ENCODE results near the gene SP3.

SP3 gene

GRCh38 chr2:173972636-173973035, 7.5 kb upstream of the SP3 start:
- DNase-seq (ENCODE audit: low read depth, low spot score) = no peak
- H3K4me3 ChIP-seq (ENCODE audit: low read length) = no peak overlapping the region

GRCh38 chr2:173972165-173972564, 7.0 kb upstream of the SP3 start:
- no peak for DNase-seq (ENCODE audit: low read depth, low spot score)
- no peak overlapping the region for H3K4me3 ChIP-seq (ENCODE audit: low read length)

- no peak for DNase-seq (ENCODE audit: low read depth, low spot score)
- no peak overlapping the region for H3K4me3 ChIP-seq (ENCODE audit: low read length)
Observed at GRCh38 chr2:173970516-173970924, 5.3 kb upstream of the SP3 start.

- no peak overlapping the region for H3K4me3 ChIP-seq (ENCODE audit: low read length)
- DNase-seq (ENCODE audit: low read depth, low spot score) = no peak
Observed at GRCh38 chr2:173969886-173970285, 4.7 kb upstream of the SP3 start.

- no peak overlapping the region for H3K4me3 ChIP-seq (ENCODE audit: low read length)
Observed at GRCh38 chr2:173968551-173968950, 3.4 kb upstream of the SP3 start.

GRCh38 chr2:173966274-173967098, 1.3 kb upstream of the SP3 start:
- no peak for DNase-seq (ENCODE audit: low read depth, low spot score)

More at GRCh38 chr2:173968551-173968950, 3.4 kb upstream of the SP3 start:
- no peak for DNase-seq (ENCODE audit: low read depth, low spot score)

GRCh38 chr2:173964565-173965371, 405 bp downstream of the SP3 start:
- DNase-seq (ENCODE audit: low read depth, low spot score) = peak; percentile 83
- peak overlapping the region; percentile 85 for H3K4me3 ChIP-seq (ENCODE audit: low read length)

More at GRCh38 chr2:173966274-173967098, 1.3 kb upstream of the SP3 start:
- peak overlapping the region; percentile 85 for H3K4me3 ChIP-seq (ENCODE audit: low read length)

GRCh38 chr2:173963817-173964564, 1.2 kb downstream of the SP3 start:
- H3K4me3 ChIP-seq (ENCODE audit: low read length) = peak overlapping the region; percentile 86
- peak; percentile 89 for DNase-seq (ENCODE audit: low read depth, low spot score)

- H3K4me3 ChIP-seq (ENCODE audit: low read length) = peak overlapping the region; percentile 86
- DNase-seq (ENCODE audit: low read depth, low spot score) = peak; percentile 72
Observed at GRCh38 chr2:173963323-173963816, 1.8 kb downstream of the SP3 start.

- no peak for DNase-seq (ENCODE audit: low read depth, low spot score)
- H3K4me3 ChIP-seq (ENCODE audit: low read length) = peak overlapping the region; percentile 86
Observed at GRCh38 chr2:173962583-173963110, 2.5 kb downstream of the SP3 start.

GRCh38 chr2:173962031-173962430, 3.1 kb downstream of the SP3 start:
- DNase-seq (ENCODE audit: low read depth, low spot score) = no peak
- peak overlapping the region; percentile 86 for H3K4me3 ChIP-seq (ENCODE audit: low read length)

GRCh38 chr2:173961346-173961705, 3.8 kb downstream of the SP3 start:
- DNase-seq (ENCODE audit: low read depth, low spot score) = no peak

GRCh38 chr2:173959909-173960308, 5.3 kb downstream of the SP3 start:
- H3K4me3 ChIP-seq (ENCODE audit: low read length) = no peak overlapping the region

More at GRCh38 chr2:173961346-173961705, 3.8 kb downstream of the SP3 start:
- no peak overlapping the region for H3K4me3 ChIP-seq (ENCODE audit: low read length)

GRCh38 chr2:173959358-173959884, 5.8 kb downstream of the SP3 start:
- DNase-seq (ENCODE audit: low read depth, low spot score) = no peak
- H3K4me3 ChIP-seq (ENCODE audit: low read length) = no peak overlapping the region

More at GRCh38 chr2:173959909-173960308, 5.3 kb downstream of the SP3 start:
- no peak for DNase-seq (ENCODE audit: low read depth, low spot score)

GRCh38 chr2:173958198-173958846, 6.9 kb downstream of the SP3 start:
- H3K4me3 ChIP-seq (ENCODE audit: low read length) = no peak overlapping the region
- DNase-seq (ENCODE audit: low read depth, low spot score) = no peak

GRCh38 chr2:173957517-173957916, 7.7 kb downstream of the SP3 start:
- no peak for DNase-seq (ENCODE audit: low read depth, low spot score)
- no peak overlapping the region for H3K4me3 ChIP-seq (ENCODE audit: low read length)

GRCh38 chr2:173956454-173956853, 8.7 kb downstream of the SP3 start:
- no peak for DNase-seq (ENCODE audit: low read depth, low spot score)
- H3K4me3 ChIP-seq (ENCODE audit: low read length) = no peak overlapping the region

GRCh38 chr2:173955867-173956266, 9.3 kb downstream of the SP3 start:
- no peak for DNase-seq (ENCODE audit: low read depth, low spot score)
- no peak overlapping the region for H3K4me3 ChIP-seq (ENCODE audit: low read length)

Data from Jurkat, Clone E6-1 (cell line).